ENCODE data around the gene FAM3D. TPM values are rescaled to one million over a fixed set of nuclear protein-coding genes. Genes with fewer than 3 reads are reported as not detected.
A peak's percentile ranks its signal among the peaks of the same experiment; 100 is the strongest.

FAM3D gene
- total RNA-seq, 1 experiment from 2014 or later, result not detected

GRCh38 chr3:58585005-58585786, 81.4 kb downstream of the FAM3D start:
- H3K27me3 ChIP-seq (ENCODE audit: low read length), result no peaks in the 10 kb centered on the region
- H4K20me1 ChIP-seq (ENCODE audit: low read length), result no peaks in the 10 kb centered on the region
- POLR2A ChIA-PET (ENCODE audit: unreplicated experiment), result no interaction called here
- DNase-seq, result peak; percentile 85
- H3K9me3 ChIP-seq (ENCODE audit: low read length), result no peaks in the 10 kb centered on the region
- H3F3A ChIP-seq (ENCODE audit: low read length, unreplicated experiment), result no peaks in the 10 kb centered on the region
- H3K4me3 ChIP-seq (ENCODE audit: low read length), result peak overlapping the region; percentile 87
- H3K36me3 ChIP-seq (ENCODE audit: low read depth, low read length), result no peaks in the 10 kb centered on the region
- no peaks in the 10 kb centered on the region for H3K9me2 ChIP-seq (replicated peaks; ENCODE audit: low read length)
- H3K4me2 ChIP-seq (ENCODE audit: low read length), result peak overlapping the region; percentile 92
- H3K27ac ChIP-seq (ENCODE audit: low read length), result no peak overlapping the region
- intact Hi-C loops (cut with micrococcal nuclease), result loop anchor here (1.0 to 2.0 kb wide), 2 partner anchors 16 to 44 kb away; no protein-coding TSS in a partner anchor
- peak overlapping the region; percentile 69 for H3K9ac ChIP-seq (ENCODE audit: low read length)
- CTCF ChIA-PET, result interaction anchor here (0.6 to 1.2 kb wide), 5 partner anchors 12 to 45 kb away, joined by 5 to 10 read pairs (median 8); no protein-coding TSS in a partner anchor
- H3K4me1 ChIP-seq (ENCODE audit: insufficient read depth, low read length), result peaks cover 13% of the 10 kb centered on the region; the same call in 1 of the 2 replicates
- H2AFZ ChIP-seq (ENCODE audit: low read length), result peak overlapping the region; percentile 97
- peak; percentile 96 for ATAC-seq
- no peaks in the 10 kb centered on the region for H3K79me2 ChIP-seq (ENCODE audit: low read length)
- TF ChIP-seq EZH2 (IDR thresholded peaks at IDR 0.05; ENCODE audit: low read length, unreplicated experiment) (no peak), EZH2phosphoT487 (IDR thresholded peaks at IDR 0.05; ENCODE audit: borderline replicate concordance, low read length) (no peak), CTCF (conservative IDR thresholded peaks at IDR 0.05; ENCODE audit: low read depth, low read length) (peak; percentile 71)
- BruUV-seq (replicated peaks), result no TSS peak

- no peaks in the 10 kb centered on the region for H3K79me2 ChIP-seq (ENCODE audit: low read length)
- no peak overlapping the region for H3K27ac ChIP-seq (ENCODE audit: low read length)
- DNase-seq (no peak), ATAC-seq (peak; percentile 16)
- TF ChIP-seq EZH2 (IDR thresholded peaks at IDR 0.05; ENCODE audit: low read length, unreplicated experiment) (no peak), EZH2phosphoT487 (IDR thresholded peaks at IDR 0.05; ENCODE audit: borderline replicate concordance, low read length) (no peak), CTCF (conservative IDR thresholded peaks at IDR 0.05; ENCODE audit: low read depth, low read length) (no peak)
- H3K27me3 ChIP-seq (ENCODE audit: low read length), result no peaks in the 10 kb centered on the region
- ChIA-PET CTCF (interaction anchor here (1.2 kb wide), 1 partner anchor 46 kb away, joined by 7 read pairs; no protein-coding TSS in a partner anchor), POLR2A (ENCODE audit: unreplicated experiment) (no interaction called here)
- no peaks in the 10 kb centered on the region for H3F3A ChIP-seq (ENCODE audit: low read length, unreplicated experiment)
- no peaks in the 10 kb centered on the region for H3K9me3 ChIP-seq (ENCODE audit: low read length)
- no peaks in the 10 kb centered on the region for H4K20me1 ChIP-seq (ENCODE audit: low read length)
- H3K9ac ChIP-seq (ENCODE audit: low read length), result peak overlapping the region; percentile 69
- no peaks in the 10 kb centered on the region for H3K9me2 ChIP-seq (replicated peaks; ENCODE audit: low read length)
- no TSS peak for BruUV-seq (replicated peaks)
- peak overlapping the region; percentile 87 for H3K4me3 ChIP-seq (ENCODE audit: low read length)
- H2AFZ ChIP-seq (ENCODE audit: low read length), result peak overlapping the region; percentile 97
- intact Hi-C loops (cut with micrococcal nuclease), result loop anchor here (1.0 to 2.0 kb wide), 2 partner anchors 16 to 45 kb away; no protein-coding TSS in a partner anchor
- peak overlapping the region; percentile 92 for H3K4me2 ChIP-seq (ENCODE audit: low read length)
- peaks cover 13% of the 10 kb centered on the region; the same call in 1 of the 2 replicates for H3K4me1 ChIP-seq (ENCODE audit: insufficient read depth, low read length)
- H3K36me3 ChIP-seq (ENCODE audit: low read depth, low read length), result no peaks in the 10 kb centered on the region
Observed at GRCh38 chr3:58584690-58585004, 81.9 kb downstream of the FAM3D start.

Other genes with a start within 250 kb of the FAM3D start
- 103 and 140 TPM in 2 replicates for gene PDHB, start 232.9 kb downstream of the FAM3D start, total RNA-seq (2014; rRNA removed)
- gene KCTD6, start 174.7 kb downstream of the FAM3D start, total RNA-seq (2014; rRNA removed), result 13.1 and 13.6 TPM in 2 replicates
- 9.8 and 10.8 TPM in 2 replicates for gene ACOX2, start 129.6 kb downstream of the FAM3D start, total RNA-seq (2014; rRNA removed)
- 0.07 and 0.29 TPM in 2 replicates for gene FAM107A, start 89.4 kb downstream of the FAM3D start, total RNA-seq (2014; rRNA removed)